Measurements from ENCODE around the gene NHEJ1. TPM values are rescaled to one million over a fixed set of nuclear protein-coding genes. Genes with fewer than 3 reads are reported as not detected.

The NHEJ1 gene
- total and polyA plus RNA-seq, 2 of the 13 experiments (the other 11 are each of a cell fraction or from before 2014, with no cell fraction given), result 30.0 to 30.7 TPM

GRCh38 chr2:219045937-219046550 lies 114.6 kb downstream of the NHEJ1 start:
- ATAC-seq, result peak; percentile 75
- no peak overlapping the region for H3K4me2 ChIP-seq (ENCODE audit: low read depth, low read length)
- H3K4me1 ChIP-seq (ENCODE audit: insufficient read depth, low read length), result peaks cover 22% of the 10 kb centered on the region
- in situ Hi-C loops (cut with HindIII; ENCODE audit: extremely low pct_ligation_motif_present, low pct_unique_long_range_greater_than_20kb) (no loop called here), intact Hi-C loops (cut with micrococcal nuclease; ENCODE audit: unreplicated experiment) (loop anchor here (1.0 kb wide), 1 partner anchor 262 kb away; no protein-coding TSS in a partner anchor)
- CTCF ChIA-PET (ENCODE audit: low intra/inter-chr PET ratio, low total read pairs), result no interaction called here
- BruUV-seq (replicated peaks), result no TSS peak
- no peaks in the 10 kb centered on the region for H3K36me3 ChIP-seq (replicated peaks in 1 of 2; ENCODE audit: control insufficient read depth in 1 of 2, insufficient read depth in 2 of 2, low read length in 2 of 2)
- H3K4me3 ChIP-seq (replicated peaks in 1 of 3; ENCODE audit: insufficient read depth in 1 of 3, low read depth in 2 of 3, low read length in 3 of 3), result no peak overlapping the region
- 8% methylated on average over 6 of the region's 6 CpGs for WGBS (ENCODE audit: low lambda C conversion rate)
- no peak overlapping the region for H3K27ac ChIP-seq (ENCODE audit: extremely low read length, insufficient read depth, low read length)
- DNase-seq (ENCODE audit: low spot score), result no peak
- peak; percentile 76 for FAIRE-seq
- H3K9me3 ChIP-seq (ENCODE audit: low read length), result no peaks in the 10 kb centered on the region
- H2AFZ ChIP-seq (ENCODE audit: low read length), result no peak overlapping the region
- H3K9ac ChIP-seq (ENCODE audit: insufficient read depth, low read depth, low read length), result no peak overlapping the region
- H4K20me1 ChIP-seq (ENCODE audit: insufficient read depth, low read length), result 0 out of 2 replicates have a peak, but pooled peaks cover 6% of the 10 kb centered on the region
- peaks cover 5 to 30% of the 10 kb centered on the region in 2 experiments; a peak in 4 of 5 replicates for H3K27me3 ChIP-seq (ENCODE audit: control insufficient read depth in 1 of 2, insufficient read depth in 2 of 2, low read length in 2 of 2)
- no peaks in the 10 kb centered on the region for H3K79me2 ChIP-seq (ENCODE audit: insufficient read depth, low read length)
- POLR2A ChIA-PET, result no interaction called here
- TF ChIP-seq NFIB (CRISPR knock-in tag; IDR thresholded peaks at IDR 0.05; ENCODE audit: borderline replicate concordance), result no peak
- TF ChIP-seq IRF2 (CRISPR knock-in tag; IDR thresholded peaks at IDR 0.05), result peak; percentile 49; the same call in 1 of the 2 replicates
- peak; percentile 83 for TF ChIP-seq ZNF792 (CRISPR knock-in tag; IDR thresholded peaks at IDR 0.05)
- TF ChIP-seq FOXA3 (CRISPR knock-in tag; IDR thresholded peaks at IDR 0.05), result 0 out of 2 replicates have a peak, but pooled peaks have one; percentile 31
- TF ChIP-seq, protein P1, sequence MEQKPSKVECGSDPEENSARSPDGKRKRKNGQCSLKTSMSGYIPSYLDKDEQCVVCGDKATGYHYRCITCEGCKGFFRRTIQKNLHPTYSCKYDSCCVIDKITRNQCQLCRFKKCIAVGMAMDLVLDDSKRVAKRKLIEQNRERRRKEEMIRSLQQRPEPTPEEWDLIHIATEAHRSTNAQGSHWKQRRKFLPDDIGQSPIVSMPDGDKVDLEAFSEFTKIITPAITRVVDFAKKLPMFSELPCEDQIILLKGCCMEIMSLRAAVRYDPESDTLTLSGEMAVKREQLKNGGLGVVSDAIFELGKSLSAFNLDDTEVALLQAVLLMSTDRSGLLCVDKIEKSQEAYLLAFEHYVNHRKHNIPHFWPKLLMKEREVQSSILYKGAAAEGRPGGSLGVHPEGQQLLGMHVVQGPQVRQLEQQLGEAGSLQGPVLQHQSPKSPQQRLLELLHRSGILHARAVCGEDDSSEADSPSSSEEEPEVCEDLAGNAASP (CRISPR knock-in tag; IDR thresholded peaks at IDR 0.05; ENCODE audit: borderline replicate concordance), result peak; percentile 58
- TF ChIP-seq STAT5B (CRISPR knock-in tag; IDR thresholded peaks at IDR 0.05), result peak; percentile 55; the same call in 1 of the 2 replicates
- 0 out of 2 replicates have a peak, but pooled peaks have one; percentile 41 for TF ChIP-seq PHF20 (CRISPR knock-in tag; IDR thresholded peaks at IDR 0.05)
- no peak for TF ChIP-seq NR3C1 (CRISPR knock-in tag; IDR thresholded peaks at IDR 0.05)
- TF ChIP-seq, protein P2, sequence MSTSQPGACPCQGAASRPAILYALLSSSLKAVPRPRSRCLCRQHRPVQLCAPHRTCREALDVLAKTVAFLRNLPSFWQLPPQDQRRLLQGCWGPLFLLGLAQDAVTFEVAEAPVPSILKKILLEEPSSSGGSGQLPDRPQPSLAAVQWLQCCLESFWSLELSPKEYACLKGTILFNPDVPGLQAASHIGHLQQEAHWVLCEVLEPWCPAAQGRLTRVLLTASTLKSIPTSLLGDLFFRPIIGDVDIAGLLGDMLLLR (CRISPR knock-in tag; IDR thresholded peaks at IDR 0.05), result peak; percentile 48; the same call in 1 of the 2 replicates
- TF ChIP-seq ZBTB49 (CRISPR knock-in tag; IDR thresholded peaks at IDR 0.05; ENCODE audit: borderline replicate concordance), result peak; percentile 94
- peak; percentile 84; the same call in 1 of the 2 replicates for TF ChIP-seq HOXA7 (CRISPR knock-in tag; IDR thresholded peaks at IDR 0.05)
- TF ChIP-seq ZNF24 (IDR thresholded peaks at IDR 0.05), result no peak
- peak; percentile 9; the same call in 1 of the 2 replicates for TF ChIP-seq ONECUT2 (CRISPR knock-in tag; IDR thresholded peaks at IDR 0.05)
- TF ChIP-seq, protein P3, sequence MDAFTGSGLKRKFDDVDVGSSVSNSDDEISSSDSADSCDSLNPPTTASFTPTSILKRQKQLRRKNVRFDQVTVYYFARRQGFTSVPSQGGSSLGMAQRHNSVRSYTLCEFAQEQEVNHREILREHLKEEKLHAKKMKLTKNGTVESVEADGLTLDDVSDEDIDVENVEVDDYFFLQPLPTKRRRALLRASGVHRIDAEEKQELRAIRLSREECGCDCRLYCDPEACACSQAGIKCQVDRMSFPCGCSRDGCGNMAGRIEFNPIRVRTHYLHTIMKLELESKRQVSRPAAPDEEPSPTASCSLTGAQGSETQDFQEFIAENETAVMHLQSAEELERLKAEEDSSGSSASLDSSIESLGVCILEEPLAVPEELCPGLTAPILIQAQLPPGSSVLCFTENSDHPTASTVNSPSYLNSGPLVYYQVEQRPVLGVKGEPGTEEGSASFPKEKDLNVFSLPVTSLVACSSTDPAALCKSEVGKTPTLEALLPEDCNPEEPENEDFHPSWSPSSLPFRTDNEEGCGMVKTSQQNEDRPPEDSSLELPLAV (CRISPR knock-in tag; conservative IDR thresholded peaks at IDR 0.05; ENCODE audit: low read depth), result 0 out of 2 replicates have a peak, but pooled peaks have one; percentile 36
- no peak for TF ChIP-seq ZFP62 (CRISPR knock-in tag; IDR thresholded peaks at IDR 0.05)
- TF ChIP-seq TCF12 (IDR thresholded peaks at IDR 0.05), result no peak
- no peak for TF ChIP-seq TCF12 (CRISPR knock-in tag; IDR thresholded peaks at IDR 0.05)
- TF ChIP-seq E2F5 (CRISPR knock-in tag; conservative IDR thresholded peaks at IDR 0.05), result 0 out of 2 replicates have a peak, but pooled peaks have one; percentile 56
- TF ChIP-seq ZC3H4 (CRISPR knock-in tag; IDR thresholded peaks at IDR 0.05; ENCODE audit: borderline replicate concordance), result no peak; the same call in 1 of the 2 replicates

Data from HepG2 (cell line).